GM23338 (cell line): ENCODE measurements around the gene CALML3. TPM values are rescaled to one million over a fixed set of nuclear protein-coding genes. Genes with fewer than 3 reads are reported as not detected.

Experiments
- ATAC-seq: fragments of 200-7000 bp; cut with Tn5 transposase; 3 replicates; pipeline ENCODE4 v1.9.1; 2020
- DNase-seq: peaks from one replicate; pipeline ENCODE4 v3.0.0-alpha.2; 2015; ENCODE audit warnings: low spot score
- H2AFZ ChIP-seq: fragments of 200-600 bp; sonication (generic); 2 replicates; pipeline ENCODE4 v1.8.0; 2016; ENCODE audit warnings: antibody characterized with exemption, mild to moderate bottlenecking, moderate library complexity
- H3F3A ChIP-seq: fragments of 200-600 bp; sonication (generic); replicated peaks from 2 replicates; pipeline ENCODE4 v1.8.0; 2017; ENCODE audit warnings: antibody characterized with exemption, mixed run types, low read depth
- H3K27ac ChIP-seq: fragments of 200-600 bp; sonication (generic); 2 replicates; pipeline ENCODE4 v1.6.1; 2016; ENCODE audit warnings: low read depth
- H3K27me3 ChIP-seq: fragments of 200-600 bp; sonication (generic); 2 replicates; pipeline ENCODE4 v1.8.0; 2016; ENCODE audit warnings: mild to moderate bottlenecking, mixed run types, moderate library complexity; ENCODE audit not compliant: insufficient read depth
- H3K36me3 ChIP-seq: fragments of 200-600 bp; sonication (generic); 2 replicates; pipeline ENCODE4 v1.8.0; 2016; ENCODE audit warnings: mild to moderate bottlenecking; ENCODE audit not compliant: insufficient read depth
- H3K4me1 ChIP-seq: fragments of 200-600 bp; sonication (generic); 2 replicates; pipeline ENCODE4 v1.8.0; 2016; ENCODE audit warnings: mild to moderate bottlenecking, moderate library complexity; ENCODE audit not compliant: insufficient read depth
- H3K4me2 ChIP-seq: fragments of 200-600 bp; sonication (generic); 2 replicates; pipeline ENCODE4 v1.7.1; 2017; ENCODE audit warnings: mixed run types
- H3K4me3 ChIP-seq: fragments of 200-600 bp; sonication (generic); 2 replicates; pipeline ENCODE4 v1.6.1; 2016; ENCODE audit warnings: mixed run types
- H3K79me2 ChIP-seq: fragments of 200-600 bp; sonication (generic); replicated peaks from 2 replicates; pipeline ENCODE4 v1.8.0; 2017; ENCODE audit warnings: mild to moderate bottlenecking; ENCODE audit not compliant: insufficient read depth
- H3K9me2 ChIP-seq: fragments of 200-600 bp; sonication (generic); 2 replicates; pipeline ENCODE4 v1.8.0; 2017; ENCODE audit not compliant: insufficient read depth
- H4K20me1 ChIP-seq: fragments of 200-600 bp; sonication (generic); replicated peaks from 2 replicates; pipeline ENCODE4 v1.8.0; 2017; ENCODE audit warnings: mild to moderate bottlenecking; ENCODE audit not compliant: insufficient read depth
- H3K27ac Mint-ChIP-seq: 2 replicates; pipeline ENCODE4 v1.8.0; 2020; ENCODE audit warnings: inconsistent platforms, mild to moderate bottlenecking, moderate library complexity, mixed read lengths
- H3K27me3 Mint-ChIP-seq: 3 replicates; pipeline ENCODE4 v1.8.0; 2022; ENCODE audit warnings: low read depth, mild to moderate bottlenecking, moderate library complexity, mixed read lengths, inconsistent platforms; ENCODE audit not compliant: insufficient read depth, poor library complexity
- H3K36me3 Mint-ChIP-seq: 3 replicates; pipeline ENCODE4 v1.8.0; 2021; ENCODE audit warnings: low read depth, mild to moderate bottlenecking, inconsistent platforms, moderate library complexity, mixed read lengths
- H3K4me1 Mint-ChIP-seq: 3 replicates; pipeline ENCODE4 v1.8.0; 2020; ENCODE audit warnings: mild to moderate bottlenecking, inconsistent platforms, mixed read lengths
- H3K4me3 Mint-ChIP-seq: 3 replicates; pipeline ENCODE4 v1.8.0; 2021; ENCODE audit warnings: moderate library complexity, mild to moderate bottlenecking, inconsistent platforms, mixed read lengths
- H3K9me3 Mint-ChIP-seq: 3 replicates; pipeline ENCODE4 v1.8.0; 2020; ENCODE audit warnings: moderate library complexity, mild to moderate bottlenecking, inconsistent platforms, mixed read lengths
- CREB1 ChIP-seq: fragments of 250-450 bp; sonication (Bioruptor Pico); IDR thresholded peaks from 2 replicates; pipeline ENCODE4 v1.5.0; 2020; ENCODE audit warnings: low read depth, mild to moderate bottlenecking, moderate library complexity
- CTCF ChIP-seq, 2 experiments: fragments of 200-600 bp in 1 of 2; sonication (generic) in 1 of 2; conservative IDR thresholded peaks; 2 replicates each; pipeline versions ENCODE4 v1.5.1 to v1.6.1; 2016 to 2017; ENCODE audit warnings: antibody characterized with exemption in 2 of 2, low read depth in 2 of 2, mild to moderate bottlenecking in 2 of 2, moderate library complexity in 1 of 2
- ETS1 ChIP-seq: IDR thresholded peaks from 2 replicates; pipeline ENCODE4 v1.6.1; 2016; ENCODE audit warnings: antibody characterized with exemption
- EZH2 ChIP-seq: fragments of 200-600 bp; sonication (generic); IDR thresholded peaks from one replicate; pipeline ENCODE4 v1.8.0; 2017; ENCODE audit warnings: antibody characterized with exemption, mild to moderate bottlenecking, low read depth; ENCODE audit not compliant: unreplicated experiment
- EZH2phosphoT487 ChIP-seq: fragments of 200-600 bp; sonication (generic); IDR thresholded peaks from one replicate; pipeline ENCODE4 v1.8.1; 2018; ENCODE audit warnings: antibody characterized with exemption; ENCODE audit not compliant: unreplicated experiment
- JUNB ChIP-seq: IDR thresholded peaks from one replicate; pipeline ENCODE4 v1.6.1; 2016; ENCODE audit warnings: antibody characterized with exemption; ENCODE audit not compliant: unreplicated experiment
- NANOG ChIP-seq: IDR thresholded peaks from 2 replicates; pipeline ENCODE4 v1.6.1; 2016; ENCODE audit warnings: antibody characterized with exemption, borderline replicate concordance
- POLR2AphosphoS5 ChIP-seq: IDR thresholded peaks from 2 replicates; pipeline ENCODE4 v1.6.1; 2016; ENCODE audit warnings: antibody characterized with exemption, low read depth
- STAT1 ChIP-seq: IDR thresholded peaks from one replicate; pipeline ENCODE4 v1.6.1; 2016; ENCODE audit warnings: antibody characterized with exemption; ENCODE audit not compliant: unreplicated experiment
- ZNF114 ChIP-seq: fragments of 250-450 bp; sonication (Bioruptor Pico); IDR thresholded peaks from 2 replicates; pipeline ENCODE4 v1.5.0; 2020; ENCODE audit warnings: mild to moderate bottlenecking, moderate library complexity
- ZNF331 ChIP-seq: fragments of 250-450 bp; sonication (Bioruptor Pico); IDR thresholded peaks from 2 replicates; pipeline ENCODE4 v1.5.0; 2020; ENCODE audit warnings: low read depth, mild to moderate bottlenecking, moderate library complexity
- polyA plus RNA-seq: library from polyadenylated mRNA; unstranded; fragments of >200 nt; fragmentation: Nextera tagmentation; extraction: Ambion mirVana; gene quantifications from 2 replicates; pipeline ENCODE4 v1.2.1, GENCODE V29; 2016
- total RNA-seq: library from RNA; depleted of rRNA; stranded (reverse); fragments of >200 nt; shearing (Covaris generic); gene quantifications from 2 replicates; pipeline ENCODE4 v1.2.3, GENCODE V29; 2014
- TF ChIP-seq, protein P1 (sequence below): fragments of 250-450 bp; sonication (Bioruptor Pico); IDR thresholded peaks from 2 replicates; pipeline ENCODE4 v1.5.0; 2020; ENCODE audit warnings: mild to moderate bottlenecking, moderate library complexity
- TF ChIP-seq, protein P2 (sequence below): IDR thresholded peaks from one replicate; pipeline ENCODE4 v1.6.1; 2018; ENCODE audit warnings: antibody characterized with exemption; ENCODE audit not compliant: unreplicated experiment

The CALML3 gene
- total and polyA plus RNA-seq, 2 experiments from 2014 or later, result not detected

DNA sequence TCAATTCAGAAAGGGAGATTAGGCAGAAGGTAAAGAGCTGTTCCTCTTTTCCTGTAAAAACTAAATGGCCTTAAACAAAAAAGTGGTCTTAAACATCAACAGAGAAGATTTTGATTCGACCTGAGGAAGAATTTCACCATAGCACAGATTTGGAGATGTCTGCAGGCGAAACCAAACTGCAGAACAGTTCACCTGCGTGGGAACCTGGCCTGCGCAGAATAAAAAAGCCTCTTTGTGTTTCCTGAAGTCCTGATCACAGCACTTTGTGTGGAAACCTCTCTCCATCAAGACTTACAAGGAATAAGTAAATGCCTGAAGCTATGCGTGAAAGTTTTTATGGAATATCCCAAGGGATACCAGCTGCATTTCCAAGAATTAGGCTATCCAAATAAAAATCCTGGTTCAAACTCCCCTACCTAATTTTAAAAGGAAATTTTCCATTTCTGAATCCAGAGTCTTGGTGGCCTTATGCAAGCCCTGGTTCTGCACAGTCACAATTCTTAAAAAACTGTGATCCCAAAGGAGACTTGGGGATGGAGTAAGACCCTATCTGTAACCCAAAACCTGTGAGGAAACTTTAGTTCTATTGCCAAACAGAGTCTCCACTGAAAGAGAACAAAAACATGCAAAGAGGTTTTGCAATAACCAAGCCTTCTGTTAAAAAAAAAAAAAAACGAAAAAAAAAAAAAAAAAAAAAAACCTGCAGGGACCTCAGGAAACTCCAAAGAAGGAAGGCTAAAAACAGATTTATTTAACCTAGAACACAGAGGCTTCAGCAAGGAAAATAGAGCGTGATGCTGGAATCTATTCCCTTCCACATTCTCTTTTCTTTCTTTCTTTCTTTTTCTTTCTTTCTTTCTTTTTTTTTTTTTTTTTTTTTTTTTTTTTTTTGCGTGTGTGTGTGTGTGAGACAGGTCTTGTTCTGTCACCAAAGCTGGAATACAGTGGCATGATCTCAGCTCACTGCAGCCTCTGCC, 10.4 kb downstream of the CALML3 start:
- ATAC-seq (no peak), DNase-seq (no peak)
- Histone ChIP-seq H3K4me1 (no peaks in the 10 kb centered on the region), H3K4me2 (no peak overlapping the region), H3K9me2 (no peaks in the 10 kb centered on the region), H3K27me3 (no peaks in the 10 kb centered on the region), H2AFZ (no peak overlapping the region), H4K20me1 (no peaks in the 10 kb centered on the region), H3K4me3 (no peak overlapping the region), H3F3A (no peaks in the 10 kb centered on the region), H3K36me3 (no peaks in the 10 kb centered on the region), H3K79me2 (no peaks in the 10 kb centered on the region), H3K27ac (no peak overlapping the region)
- Mint-ChIP-seq H3K4me3 (no peak overlapping the region), H3K4me1 (peaks cover 3% of the 10 kb centered on the region), H3K27ac (no peak overlapping the region), H3K36me3 (no peaks in the 10 kb centered on the region), H3K9me3 (peaks cover 3% of the 10 kb centered on the region; the same call in 2 of the 3 replicates), H3K27me3 (peaks cover 9% of the 10 kb centered on the region)
- TF ChIP-seq CTCF (conservative IDR thresholded peaks at IDR 0.05; ENCODE audit: low read depth in 2 of 2) (no peak), JUNB (no peak), ZNF114 (CRISPR knock-in tag) (no peak), ZNF331 (CRISPR knock-in tag) (no peak), CREB1 (no peak), STAT1 (no peak), EZH2 (no peak), NANOG (no peak), EZH2phosphoT487 (no peak), POLR2AphosphoS5 (no peak), ETS1 (no peak)
- TF ChIP-seq, protein P1, sequence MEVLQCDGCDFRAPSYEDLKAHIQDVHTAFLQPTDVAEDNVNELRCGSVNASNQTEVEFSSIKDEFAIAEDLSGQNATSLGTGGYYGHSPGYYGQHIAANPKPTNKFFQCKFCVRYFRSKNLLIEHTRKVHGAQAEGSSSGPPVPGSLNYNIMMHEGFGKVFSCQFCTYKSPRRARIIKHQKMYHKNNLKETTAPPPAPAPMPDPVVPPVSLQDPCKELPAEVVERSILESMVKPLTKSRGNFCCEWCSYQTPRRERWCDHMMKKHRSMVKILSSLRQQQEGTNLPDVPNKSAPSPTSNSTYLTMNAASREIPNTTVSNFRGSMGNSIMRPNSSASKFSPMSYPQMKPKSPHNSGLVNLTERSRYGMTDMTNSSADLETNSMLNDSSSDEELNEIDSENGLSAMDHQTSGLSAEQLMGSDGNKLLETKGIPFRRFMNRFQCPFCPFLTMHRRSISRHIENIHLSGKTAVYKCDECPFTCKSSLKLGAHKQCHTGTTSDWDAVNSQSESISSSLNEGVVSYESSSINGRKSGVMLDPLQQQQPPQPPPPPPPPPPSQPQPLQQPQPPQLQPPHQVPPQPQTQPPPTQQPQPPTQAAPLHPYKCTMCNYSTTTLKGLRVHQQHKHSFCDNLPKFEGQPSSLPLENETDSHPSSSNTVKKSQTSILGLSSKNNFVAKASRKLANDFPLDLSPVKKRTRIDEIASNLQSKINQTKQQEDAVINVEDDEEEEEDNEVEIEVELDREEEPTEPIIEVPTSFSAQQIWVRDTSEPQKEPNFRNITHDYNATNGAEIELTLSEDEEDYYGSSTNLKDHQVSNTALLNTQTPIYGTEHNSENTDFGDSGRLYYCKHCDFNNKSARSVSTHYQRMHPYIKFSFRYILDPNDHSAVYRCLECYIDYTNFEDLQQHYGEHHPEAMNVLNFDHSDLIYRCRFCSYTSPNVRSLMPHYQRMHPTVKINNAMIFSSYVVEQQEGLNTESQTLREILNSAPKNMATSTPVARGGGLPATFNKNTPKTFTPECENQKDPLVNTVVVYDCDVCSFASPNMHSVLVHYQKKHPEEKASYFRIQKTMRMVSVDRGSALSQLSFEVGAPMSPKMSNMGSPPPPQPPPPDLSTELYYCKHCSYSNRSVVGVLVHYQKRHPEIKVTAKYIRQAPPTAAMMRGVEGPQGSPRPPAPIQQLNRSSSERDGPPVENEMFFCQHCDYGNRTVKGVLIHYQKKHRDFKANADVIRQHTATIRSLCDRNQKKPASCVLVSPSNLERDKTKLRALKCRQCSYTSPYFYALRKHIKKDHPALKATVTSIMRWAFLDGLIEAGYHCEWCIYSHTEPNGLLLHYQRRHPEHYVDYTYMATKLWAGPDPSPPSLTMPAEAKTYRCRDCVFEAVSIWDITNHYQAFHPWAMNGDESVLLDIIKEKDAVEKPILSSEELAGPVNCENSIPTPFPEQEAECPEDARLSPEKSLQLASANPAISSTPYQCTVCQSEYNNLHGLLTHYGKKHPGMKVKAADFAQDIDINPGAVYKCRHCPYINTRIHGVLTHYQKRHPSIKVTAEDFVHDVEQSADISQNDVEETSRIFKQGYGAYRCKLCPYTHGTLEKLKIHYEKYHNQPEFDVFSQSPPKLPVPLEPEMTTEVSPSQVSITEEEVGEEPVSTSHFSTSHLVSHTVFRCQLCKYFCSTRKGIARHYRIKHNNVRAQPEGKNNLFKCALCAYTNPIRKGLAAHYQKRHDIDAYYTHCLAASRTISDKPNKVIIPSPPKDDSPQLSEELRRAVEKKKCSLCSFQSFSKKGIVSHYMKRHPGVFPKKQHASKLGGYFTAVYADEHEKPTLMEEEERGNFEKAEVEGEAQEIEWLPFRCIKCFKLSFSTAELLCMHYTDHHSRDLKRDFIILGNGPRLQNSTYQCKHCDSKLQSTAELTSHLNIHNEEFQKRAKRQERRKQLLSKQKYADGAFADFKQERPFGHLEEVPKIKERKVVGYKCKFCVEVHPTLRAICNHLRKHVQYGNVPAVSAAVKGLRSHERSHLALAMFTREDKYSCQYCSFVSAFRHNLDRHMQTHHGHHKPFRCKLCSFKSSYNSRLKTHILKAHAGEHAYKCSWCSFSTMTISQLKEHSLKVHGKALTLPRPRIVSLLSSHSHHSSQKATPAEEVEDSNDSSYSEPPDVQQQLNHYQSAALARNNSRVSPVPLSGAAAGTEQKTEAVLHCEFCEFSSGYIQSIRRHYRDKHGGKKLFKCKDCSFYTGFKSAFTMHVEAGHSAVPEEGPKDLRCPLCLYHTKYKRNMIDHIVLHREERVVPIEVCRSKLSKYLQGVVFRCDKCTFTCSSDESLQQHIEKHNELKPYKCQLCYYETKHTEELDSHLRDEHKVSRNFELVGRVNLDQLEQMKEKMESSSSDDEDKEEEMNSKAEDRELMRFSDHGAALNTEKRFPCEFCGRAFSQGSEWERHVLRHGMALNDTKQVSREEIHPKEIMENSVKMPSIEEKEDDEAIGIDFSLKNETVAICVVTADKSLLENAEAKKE (CRISPR knock-in tag), result no peak
- TF ChIP-seq, protein P2, sequence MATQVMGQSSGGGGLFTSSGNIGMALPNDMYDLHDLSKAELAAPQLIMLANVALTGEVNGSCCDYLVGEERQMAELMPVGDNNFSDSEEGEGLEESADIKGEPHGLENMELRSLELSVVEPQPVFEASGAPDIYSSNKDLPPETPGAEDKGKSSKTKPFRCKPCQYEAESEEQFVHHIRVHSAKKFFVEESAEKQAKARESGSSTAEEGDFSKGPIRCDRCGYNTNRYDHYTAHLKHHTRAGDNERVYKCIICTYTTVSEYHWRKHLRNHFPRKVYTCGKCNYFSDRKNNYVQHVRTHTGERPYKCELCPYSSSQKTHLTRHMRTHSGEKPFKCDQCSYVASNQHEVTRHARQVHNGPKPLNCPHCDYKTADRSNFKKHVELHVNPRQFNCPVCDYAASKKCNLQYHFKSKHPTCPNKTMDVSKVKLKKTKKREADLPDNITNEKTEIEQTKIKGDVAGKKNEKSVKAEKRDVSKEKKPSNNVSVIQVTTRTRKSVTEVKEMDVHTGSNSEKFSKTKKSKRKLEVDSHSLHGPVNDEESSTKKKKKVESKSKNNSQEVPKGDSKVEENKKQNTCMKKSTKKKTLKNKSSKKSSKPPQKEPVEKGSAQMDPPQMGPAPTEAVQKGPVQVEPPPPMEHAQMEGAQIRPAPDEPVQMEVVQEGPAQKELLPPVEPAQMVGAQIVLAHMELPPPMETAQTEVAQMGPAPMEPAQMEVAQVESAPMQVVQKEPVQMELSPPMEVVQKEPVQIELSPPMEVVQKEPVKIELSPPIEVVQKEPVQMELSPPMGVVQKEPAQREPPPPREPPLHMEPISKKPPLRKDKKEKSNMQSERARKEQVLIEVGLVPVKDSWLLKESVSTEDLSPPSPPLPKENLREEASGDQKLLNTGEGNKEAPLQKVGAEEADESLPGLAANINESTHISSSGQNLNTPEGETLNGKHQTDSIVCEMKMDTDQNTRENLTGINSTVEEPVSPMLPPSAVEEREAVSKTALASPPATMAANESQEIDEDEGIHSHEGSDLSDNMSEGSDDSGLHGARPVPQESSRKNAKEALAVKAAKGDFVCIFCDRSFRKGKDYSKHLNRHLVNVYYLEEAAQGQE, result no peak
